Stimulated activated CD8-positive, alpha-beta memory T cell treated with anti-CD3 and anti-CD28 coated beads, Interleukin-4, amount 100 ng/mL, for 24 hours (primary cell): ENCODE results near the gene NBAS.

Experiments
- DNase-seq: peaks from one replicate; pipeline ENCODE4 v3.0.0-alpha.2; 2020; ENCODE audit warnings: low read depth

Gene NBAS

GRCh38 chr2:15303874-15304273 is 257.3 kb downstream of the NBAS start:
- no peak for DNase-seq

- no peak for DNase-seq
These were observed 259.0 kb downstream of the NBAS start for GRCh38 chr2:15302154-15302553.

- DNase-seq = no peak
These were observed 260.2 kb downstream of the NBAS start for GRCh38 chr2:15300624-15301573.

DNA sequence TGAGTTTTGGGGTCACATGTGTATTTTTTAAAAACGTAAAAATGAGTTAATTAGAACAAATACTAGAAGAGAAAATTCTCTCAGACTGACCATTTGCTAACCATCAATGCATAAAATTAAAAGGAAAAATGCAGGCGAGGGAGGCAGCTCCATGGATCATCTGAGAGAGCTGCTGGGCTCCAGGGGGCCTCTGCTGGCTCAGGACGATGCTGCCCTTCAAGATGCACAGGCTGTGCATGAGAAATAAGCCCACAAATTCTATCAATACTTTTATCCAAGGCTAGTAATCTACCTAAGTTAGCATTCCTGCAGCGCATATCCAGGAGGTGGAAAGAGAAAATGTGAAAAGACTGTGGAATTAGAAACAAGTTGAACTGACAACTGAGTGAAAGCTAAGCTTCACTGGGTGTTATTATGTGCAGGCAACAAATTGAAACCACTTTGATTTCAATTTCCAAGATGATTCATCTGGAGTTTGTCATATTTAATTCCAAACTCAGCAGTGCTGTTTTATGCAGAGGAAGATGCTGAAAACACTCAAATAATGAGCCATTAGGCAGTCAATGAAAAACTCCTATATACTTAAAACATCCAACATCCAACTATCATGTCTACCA is 261.1 kb downstream of the NBAS start:
- DNase-seq = no peak

- DNase-seq = no peak
These were observed 262.4 kb downstream of the NBAS start for GRCh38 chr2:15298770-15299169.

GRCh38 chr2:15293262-15293937 is 267.7 kb downstream of the NBAS start:
- DNase-seq = no peak

DNA sequence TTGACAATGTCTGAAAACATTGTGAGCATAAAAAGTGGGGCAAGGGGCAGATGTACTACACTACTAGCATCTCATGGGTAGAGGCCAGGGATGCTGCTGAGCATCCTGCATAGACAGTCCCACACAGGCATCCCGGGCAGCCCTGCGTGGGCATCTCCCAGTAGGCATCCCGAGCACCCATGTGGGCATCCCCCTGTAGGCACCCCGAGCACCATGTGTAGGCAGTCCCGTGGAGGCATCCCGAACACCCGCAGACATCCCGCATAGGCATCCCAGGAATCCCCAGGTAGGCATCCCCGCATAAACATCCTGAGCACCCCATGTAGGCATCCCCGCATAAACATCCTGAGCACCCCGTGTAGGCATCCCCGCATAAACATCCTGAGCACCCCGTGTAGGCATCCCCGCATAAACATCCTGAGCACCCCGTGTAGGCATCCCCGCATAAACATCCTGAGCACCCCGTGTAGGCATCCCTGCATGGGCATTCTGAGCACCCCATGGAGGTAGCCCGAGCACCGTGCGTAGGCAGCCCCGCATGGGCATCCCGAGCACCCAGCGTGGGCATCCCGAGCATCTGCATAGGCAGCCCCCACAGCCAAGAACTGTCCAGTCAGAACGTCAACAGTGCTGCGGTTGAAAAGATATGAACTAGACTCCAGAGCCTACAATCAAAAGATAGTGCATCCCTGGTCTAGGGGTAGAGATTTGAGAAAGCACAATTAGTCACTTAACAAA is 273.5 kb downstream of the NBAS start:
- no peak for DNase-seq

- DNase-seq = no peak
These were observed 276.5 kb downstream of the NBAS start for GRCh38 chr2:15284614-15285013.

DNA sequence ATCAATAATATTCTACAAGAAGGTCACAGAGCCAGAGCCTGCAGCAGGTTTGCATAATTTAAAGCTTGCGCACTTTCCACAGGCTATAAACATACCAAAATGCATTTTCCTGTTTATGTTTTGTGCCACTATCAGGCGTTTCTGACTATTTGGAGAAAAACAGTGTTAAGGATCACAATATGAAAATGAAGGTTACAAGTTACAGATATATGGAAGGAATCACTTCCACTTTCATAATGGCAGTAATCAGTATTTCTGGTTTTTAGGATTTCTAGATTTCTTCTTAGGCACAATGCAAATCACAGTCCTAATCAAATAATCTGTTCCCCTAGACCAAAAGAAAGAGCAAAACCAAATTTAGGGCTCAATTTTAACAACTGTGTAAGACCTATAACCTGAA is 279.5 kb downstream of the NBAS start:
- no peak for DNase-seq

- no peak for DNase-seq
These were observed 281.8 kb downstream of the NBAS start for GRCh38 chr2:15279201-15279876.

DNA sequence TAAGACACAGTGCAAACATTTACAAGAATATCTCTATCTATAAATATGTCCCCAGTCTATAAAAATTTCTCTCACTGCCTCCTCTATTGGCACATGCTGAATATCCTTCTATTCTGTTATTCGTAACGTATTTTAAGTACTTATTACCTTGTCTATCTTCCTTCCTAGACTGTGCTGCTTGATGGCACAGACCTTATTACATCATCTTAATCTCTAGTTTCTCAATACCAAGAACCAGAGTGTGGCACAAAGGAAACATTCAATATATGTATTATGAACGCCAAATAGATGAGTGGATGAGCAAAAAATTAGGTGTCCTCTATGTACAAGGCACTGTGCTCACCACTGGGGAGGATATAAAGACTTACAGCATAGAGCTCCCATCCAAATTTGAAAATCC is 282.8 kb downstream of the NBAS start:
- DNase-seq = no peak

- no peak for DNase-seq
These were observed 285.8 kb downstream of the NBAS start for GRCh38 chr2:15275346-15275745.

DNA sequence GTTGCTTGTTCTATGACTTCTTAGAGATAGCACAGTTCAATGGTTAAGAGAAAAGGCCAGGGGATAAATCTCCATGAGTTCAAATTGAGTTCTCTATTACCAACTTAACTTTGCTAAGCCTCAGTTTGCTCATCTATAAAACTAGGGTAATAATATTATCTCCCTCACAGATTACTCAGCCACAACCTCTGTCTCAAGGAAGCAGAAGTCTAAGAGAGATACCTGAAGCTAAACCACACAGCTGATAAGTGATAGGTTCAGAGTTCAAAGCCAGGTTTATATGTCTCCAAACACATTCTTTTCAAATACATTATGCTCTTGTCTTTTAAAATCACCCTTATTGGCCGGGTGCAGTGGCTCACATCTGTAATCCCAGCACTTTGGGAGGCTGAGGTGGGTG is 287.7 kb downstream of the NBAS start:
- DNase-seq = no peak

DNA sequence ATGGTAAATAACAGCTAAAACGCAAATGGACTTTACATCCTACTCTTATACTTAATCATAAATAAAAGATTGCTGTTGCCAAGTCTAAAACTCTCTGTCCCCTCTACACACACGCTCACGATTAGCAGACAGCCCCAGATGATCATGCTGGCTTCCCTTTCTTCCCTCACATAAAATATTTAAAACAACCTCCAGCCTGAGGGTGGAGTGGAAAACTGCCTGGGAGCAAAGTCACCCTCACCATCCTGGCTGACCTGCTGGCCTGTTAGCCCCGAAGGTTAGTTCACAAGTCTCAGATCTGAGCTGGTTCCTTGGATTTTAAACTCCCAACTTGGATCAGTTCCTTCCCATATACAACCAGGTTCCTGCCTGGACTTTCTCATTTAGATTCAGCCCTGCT is 288.2 kb downstream of the NBAS start:
- no peak for DNase-seq

- no peak for DNase-seq
These were observed 289.1 kb downstream of the NBAS start for GRCh38 chr2:15271941-15272542.

DNA sequence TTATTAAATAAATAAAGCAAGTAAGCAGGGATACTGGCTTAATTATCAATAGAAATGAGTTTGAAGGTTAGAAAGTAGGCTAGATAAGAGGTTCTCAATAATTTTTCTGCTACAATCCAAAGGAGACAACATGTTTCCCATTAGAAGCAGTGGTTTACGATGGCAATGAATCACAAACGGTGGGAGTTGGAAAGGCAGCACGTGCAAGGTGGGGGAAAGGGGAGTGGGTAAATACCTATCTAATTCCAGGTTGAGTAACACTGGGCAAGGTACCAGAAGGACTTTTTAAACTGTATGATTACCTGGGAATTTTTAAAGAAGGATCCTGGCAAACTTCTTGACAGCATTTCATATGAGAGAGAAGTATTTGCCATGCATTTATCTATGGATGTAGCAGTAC is 289.9 kb downstream of the NBAS start:
- no peak for DNase-seq

DNA sequence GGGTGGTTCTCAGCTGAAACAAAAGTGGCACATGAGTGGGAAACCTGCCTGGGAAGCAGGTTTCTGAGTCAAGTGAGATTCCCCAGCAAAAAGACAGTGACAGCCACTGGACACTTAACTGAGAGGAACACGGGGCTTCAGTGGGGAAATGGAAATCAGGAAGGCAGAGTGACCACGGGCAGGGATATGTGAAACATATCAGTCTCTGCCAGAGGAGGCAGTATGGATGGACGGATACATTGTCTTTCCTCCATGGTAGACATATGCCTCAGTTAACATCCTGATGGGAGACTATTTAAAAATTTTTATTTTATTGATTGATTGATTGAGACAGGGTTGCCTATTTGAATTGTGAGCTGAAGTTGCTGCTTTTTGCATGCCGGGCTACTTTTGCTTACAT is 292.1 kb downstream of the NBAS start:
- no peak for DNase-seq

DNA sequence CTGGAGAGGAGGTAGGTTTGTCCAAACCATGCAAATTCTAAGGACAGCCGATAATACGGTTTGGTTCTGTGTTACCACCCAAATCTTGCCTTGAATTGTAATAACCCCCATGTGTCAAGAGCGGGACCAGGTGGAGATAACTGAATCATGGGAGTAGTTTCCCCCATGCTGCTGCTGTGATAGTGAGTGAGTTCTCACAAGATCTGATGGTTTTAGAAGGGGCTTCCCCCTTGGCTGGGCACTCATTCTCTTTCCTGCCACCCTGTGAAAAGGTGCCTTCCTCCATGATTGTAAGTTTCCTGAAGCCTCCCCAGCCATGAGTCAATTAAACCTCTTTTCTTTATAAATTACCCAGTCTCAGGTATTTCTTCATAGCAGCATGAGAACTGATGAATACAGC is 295.2 kb downstream of the NBAS start:
- DNase-seq = no peak

DNA sequence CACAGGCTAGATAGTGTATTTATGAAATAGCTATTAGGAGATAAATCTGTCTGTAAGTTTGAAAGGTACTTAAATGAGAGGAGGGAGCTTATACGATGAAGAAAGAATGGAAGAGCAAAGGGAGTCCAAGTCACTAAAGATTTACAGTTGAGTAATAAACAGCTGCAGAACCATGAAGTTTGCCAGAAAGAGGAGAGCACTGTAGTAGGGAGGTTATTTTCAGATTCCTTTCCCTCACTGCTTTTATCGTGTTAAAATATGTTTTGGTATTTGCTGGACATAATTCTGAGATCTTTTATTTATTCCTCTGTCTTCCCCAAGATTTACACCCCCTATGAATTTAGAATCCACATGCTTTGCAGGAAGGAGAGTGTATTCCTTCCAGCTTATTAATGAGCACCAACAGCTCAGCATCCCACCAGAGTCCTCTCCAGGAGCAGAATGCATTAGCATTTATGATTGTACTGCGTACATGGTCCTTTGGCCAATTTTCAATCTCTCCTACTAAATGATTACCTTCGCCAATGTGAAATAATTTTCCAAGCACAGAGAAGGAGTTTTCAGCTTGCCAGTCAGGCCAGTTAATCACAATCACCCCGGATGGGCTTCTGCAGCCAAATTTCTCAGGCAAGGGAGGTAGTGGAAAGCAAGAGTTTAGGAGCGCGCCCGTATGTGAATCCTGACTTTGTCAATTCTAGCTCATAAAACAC is 297.0 kb downstream of the NBAS start:
- no peak for DNase-seq

DNA sequence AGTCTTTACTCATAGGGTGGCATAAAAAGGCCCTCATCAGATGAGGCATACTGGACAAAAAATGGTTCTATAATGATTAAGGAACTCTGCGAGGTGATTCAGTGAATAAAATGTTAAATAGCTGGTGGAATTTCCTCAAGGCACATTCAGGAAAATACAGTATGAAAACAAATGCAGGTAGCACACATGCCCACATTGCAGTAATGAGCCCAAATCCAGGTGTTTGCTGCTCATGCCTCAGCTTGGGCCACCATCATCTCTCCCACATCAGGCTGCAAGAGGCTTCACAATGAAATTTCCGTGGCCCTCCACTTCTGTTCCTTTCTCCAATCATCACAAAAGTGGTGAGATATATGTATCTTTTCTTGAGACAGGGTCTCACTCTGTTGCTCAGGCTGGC is 298.3 kb downstream of the NBAS start:
- no peak for DNase-seq

- DNase-seq = no peak
These were observed 300.3 kb downstream of the NBAS start for GRCh38 chr2:15260835-15261234.
